IPS DF 6.9 (cell line): Measurements from ENCODE around the gene RND1.
"Not testable (repeated sequence)": the region's sequence is repeated elsewhere in the genome, so short reads cannot be mapped to it uniquely, and the experiment has no call there.

Experiments used
- DNase-seq: peaks from one replicate; pipeline ENCODE4 v3.0.0-alpha.2; 2013; ENCODE audit warnings: low read depth, low spot score
- H3K27ac ChIP-seq: one replicate; pipeline ENCODE4 v1.5.1; 2013; ENCODE audit warnings: low read length, control low read depth
- H3K27me3 ChIP-seq: 2 replicates; pipeline ENCODE4 v1.6.1; 2013; ENCODE audit warnings: mild to moderate bottlenecking, low read length; ENCODE audit not compliant: control insufficient read depth, insufficient read depth
- H3K36me3 ChIP-seq: 2 replicates; pipeline ENCODE4 v1.6.1; 2013; ENCODE audit warnings: low read length; ENCODE audit not compliant: control insufficient read depth, insufficient read depth
- H3K4me1 ChIP-seq: 2 replicates; pipeline ENCODE4 v1.6.1; 2013; ENCODE audit warnings: low read length; ENCODE audit not compliant: control insufficient read depth, insufficient read depth
- H3K4me3 ChIP-seq: 2 replicates; pipeline ENCODE4 v1.5.1; 2013; ENCODE audit warnings: mild to moderate bottlenecking, low read length
- H3K9me3 ChIP-seq: 2 replicates; pipeline ENCODE4 v1.6.1; 2013; ENCODE audit warnings: low read length, inconsistent platforms; ENCODE audit not compliant: control insufficient read depth, insufficient read depth
- WGBS: extraction: QIAGEN DNeasy Blood & Tissue Kit; methylation state at CpG from one replicate; pipeline ENCODE4 v1.1.7; 2013; ENCODE audit warnings: mixed read lengths, missing lambda C conversion rate; ENCODE audit not compliant: insufficient read length, insufficient coverage; 5-methylcytosine and 5-hydroxymethylcytosine counted together

The RND1 gene

DNA sequence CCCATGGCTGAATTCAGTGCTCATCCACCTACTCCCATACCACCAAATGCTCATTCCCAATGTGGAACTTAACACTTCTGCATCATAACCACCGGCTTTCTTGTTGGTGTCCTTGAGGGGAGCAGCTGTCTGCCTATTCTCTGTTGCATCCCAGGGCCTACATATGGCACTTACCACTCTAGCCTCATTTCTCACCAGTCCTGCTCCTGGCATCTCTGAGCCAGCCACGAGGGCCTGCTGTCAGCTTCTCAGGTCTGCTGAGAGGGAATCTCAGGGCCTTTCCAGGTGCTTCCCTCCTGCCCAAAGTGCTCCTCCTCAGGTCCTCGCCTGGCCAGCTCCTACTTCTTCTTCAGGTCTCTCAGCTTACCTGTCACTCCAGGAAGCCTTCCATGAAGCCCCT, 24.0 kb upstream of the RND1 start:
- no CpG with 5 or more reads among the region's 3 CpGs for WGBS
- no peak for DNase-seq
- H3K4me1 ChIP-seq = no peaks in the 10 kb centered on the region
- H3K9me3 ChIP-seq = no peaks in the 10 kb centered on the region
- no peak overlapping the region for H3K27ac ChIP-seq
- no peaks in the 10 kb centered on the region for H3K27me3 ChIP-seq
- no peaks in the 10 kb centered on the region for H3K36me3 ChIP-seq
- H3K4me3 ChIP-seq = no peak overlapping the region

DNA sequence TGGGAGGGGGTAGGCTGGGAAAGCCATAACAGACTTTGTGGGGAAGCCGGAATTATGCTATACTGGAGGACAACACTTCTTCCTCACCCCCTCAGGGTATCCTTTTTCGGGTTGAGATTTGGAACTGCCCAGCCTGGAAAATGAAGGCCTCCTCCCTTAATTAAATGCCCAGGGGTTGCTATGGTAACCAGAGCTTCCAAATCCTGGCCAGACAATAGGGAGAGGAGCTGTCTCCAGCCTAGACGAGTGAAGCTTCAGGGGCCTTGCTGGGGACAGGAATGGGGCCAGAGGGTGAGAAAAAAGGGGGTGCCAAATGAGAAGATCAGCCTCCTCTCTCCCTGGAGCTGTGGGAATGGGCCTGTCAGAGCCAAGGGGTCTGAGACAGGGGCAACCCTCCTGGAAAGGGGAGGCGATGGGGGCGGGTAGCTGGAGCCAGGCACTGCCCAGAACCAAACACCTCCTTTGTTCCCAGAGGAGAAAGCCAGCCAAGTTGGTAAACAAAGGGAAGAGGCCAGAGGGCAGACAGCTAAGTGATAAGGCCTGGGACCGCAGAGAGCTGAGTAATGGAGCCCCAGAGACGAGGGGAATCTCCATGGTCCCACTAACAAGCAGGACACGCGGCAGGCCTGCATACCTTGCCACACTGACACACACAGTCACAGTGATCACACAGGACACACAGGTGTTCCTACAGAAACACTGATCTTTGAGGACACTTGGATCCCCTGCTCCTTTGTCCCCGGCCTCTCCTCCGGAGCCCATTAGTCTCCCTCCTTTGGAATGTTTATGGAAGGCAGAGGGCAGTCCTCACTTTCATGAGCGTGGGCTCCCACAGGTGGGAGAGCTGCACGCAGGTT, 17.9 kb upstream of the RND1 start:
- Histone ChIP-seq H3K27ac (no peak overlapping the region), H3K9me3 (no peaks in the 10 kb centered on the region), H3K4me3 (no peak overlapping the region), H3K4me1 (peaks cover 5% of the 10 kb centered on the region; the same call in 1 of the 2 replicates), H3K36me3 (no peaks in the 10 kb centered on the region), H3K27me3 (no peaks in the 10 kb centered on the region)
- no CpG with 5 or more reads among the region's 13 CpGs for WGBS
- DNase-seq = no peak

DNA sequence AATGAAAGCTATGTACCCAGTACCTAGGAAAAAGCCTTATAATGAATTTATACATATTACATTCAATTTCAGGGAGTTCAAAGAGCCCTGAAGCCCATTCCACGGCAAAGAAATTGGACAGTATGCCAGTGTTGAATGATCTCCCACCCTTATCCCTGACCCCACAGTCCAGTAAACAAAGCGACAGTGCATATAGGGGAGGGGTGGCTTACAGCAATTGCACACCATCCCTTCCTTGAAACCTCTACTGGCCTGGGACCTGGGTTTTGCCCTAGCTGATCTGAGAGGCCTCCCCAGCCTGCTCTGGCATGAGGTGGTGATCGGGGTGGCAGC, 17.3 kb upstream of the RND1 start:
- WGBS = no CpG with 5 or more reads among the region's 3 CpGs
- no peak overlapping the region for H3K27ac ChIP-seq
- no peak overlapping the region for H3K4me3 ChIP-seq
- peaks cover 5% of the 10 kb centered on the region; the same call in 1 of the 2 replicates for H3K4me1 ChIP-seq
- no peak for DNase-seq
- no peaks in the 10 kb centered on the region for H3K36me3 ChIP-seq
- H3K27me3 ChIP-seq = no peaks in the 10 kb centered on the region
- H3K9me3 ChIP-seq = no peaks in the 10 kb centered on the region

DNA sequence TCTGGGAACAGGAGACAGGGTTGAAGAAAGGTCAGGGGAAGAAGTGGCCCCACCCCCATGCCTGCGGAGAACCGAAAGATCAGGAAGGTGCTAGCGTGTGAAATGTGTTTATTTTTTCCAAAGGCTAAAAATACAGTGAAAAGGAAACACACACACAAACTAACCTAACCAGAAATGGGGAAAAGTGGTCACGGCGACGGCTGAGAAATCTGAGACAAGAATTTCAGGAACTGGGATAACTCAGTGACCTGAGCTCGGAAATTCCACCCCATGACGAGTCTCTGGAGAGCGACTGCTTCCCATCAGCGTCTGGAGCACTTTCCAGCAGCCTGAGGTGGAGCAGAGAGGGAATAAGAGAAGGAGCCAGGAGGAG, 16.6 kb upstream of the RND1 start:
- no peaks in the 10 kb centered on the region for H3K9me3 ChIP-seq
- H3K4me1 ChIP-seq = peaks cover 5% of the 10 kb centered on the region; the same call in 1 of the 2 replicates
- no peaks in the 10 kb centered on the region for H3K36me3 ChIP-seq
- H3K27ac ChIP-seq = no peak overlapping the region
- H3K27me3 ChIP-seq = no peaks in the 10 kb centered on the region
- DNase-seq = no peak
- no CpG with 5 or more reads among the region's 10 CpGs for WGBS
- H3K4me3 ChIP-seq = no peak overlapping the region

DNA sequence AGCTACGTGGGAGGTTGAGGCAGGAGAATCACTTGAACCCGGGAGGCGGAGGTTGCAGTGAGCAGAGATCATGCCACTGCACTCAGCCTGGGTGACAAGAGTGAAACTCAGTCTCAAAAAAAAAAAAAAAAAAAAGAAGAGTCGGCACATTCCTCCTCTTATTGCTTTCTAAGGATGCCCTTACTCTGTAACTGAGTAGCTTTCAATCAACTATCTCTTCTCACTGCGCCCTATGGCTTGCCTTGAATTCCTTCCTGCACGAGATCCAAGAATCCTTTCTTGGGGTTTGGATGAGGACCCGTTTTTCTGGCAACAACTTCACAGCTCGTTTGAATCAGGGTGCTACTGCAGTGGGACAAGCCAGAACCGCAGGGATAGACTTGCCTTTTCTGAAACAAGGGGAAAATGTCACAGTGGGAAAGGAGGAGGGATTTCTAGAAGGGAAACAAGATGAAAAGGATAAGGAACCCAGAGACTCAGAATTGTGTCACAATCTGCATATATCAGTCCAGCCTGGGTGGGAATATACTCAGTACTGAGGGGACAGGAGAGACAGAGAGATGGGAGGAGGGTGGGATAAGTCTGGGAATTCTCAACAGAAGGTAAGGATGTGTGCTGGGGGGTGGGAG, 16.1 kb upstream of the RND1 start:
- H3K4me3 ChIP-seq = no peak overlapping the region
- H3K27ac ChIP-seq = no peak overlapping the region
- H3K27me3 ChIP-seq = no peaks in the 10 kb centered on the region
- WGBS = no CpG with 5 or more reads among the region's 9 CpGs
- H3K36me3 ChIP-seq = no peaks in the 10 kb centered on the region
- DNase-seq = no peak
- no peaks in the 10 kb centered on the region for H3K9me3 ChIP-seq
- peaks cover 5% of the 10 kb centered on the region; the same call in 1 of the 2 replicates for H3K4me1 ChIP-seq

DNA sequence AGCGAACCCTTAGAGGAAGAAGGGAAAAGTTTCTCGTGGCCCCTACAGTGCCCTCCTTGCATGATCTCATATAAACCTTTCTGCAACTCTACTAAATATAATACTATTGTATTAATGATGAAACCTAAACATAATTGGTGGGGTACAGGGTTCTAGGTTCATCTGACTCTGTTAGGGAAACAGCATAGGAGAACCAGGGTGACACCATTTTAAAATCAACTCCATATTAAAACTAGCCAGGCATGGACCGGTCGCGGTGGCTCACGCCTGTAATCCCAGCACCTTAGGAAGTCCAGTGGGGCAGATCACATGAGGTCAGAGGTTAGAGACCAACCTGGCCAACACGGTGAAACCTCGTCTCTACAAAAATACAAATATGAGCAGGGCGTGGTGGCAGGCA, 15.0 kb upstream of the RND1 start:
- peaks cover 5% of the 10 kb centered on the region; the same call in 1 of the 2 replicates for H3K4me1 ChIP-seq
- H3K27ac ChIP-seq = no peak overlapping the region
- no peaks in the 10 kb centered on the region for H3K9me3 ChIP-seq
- DNase-seq = no peak
- no peaks in the 10 kb centered on the region for H3K27me3 ChIP-seq
- WGBS = no CpG with 5 or more reads among the region's 9 CpGs
- H3K4me3 ChIP-seq = no peak overlapping the region
- no peaks in the 10 kb centered on the region for H3K36me3 ChIP-seq

DNA sequence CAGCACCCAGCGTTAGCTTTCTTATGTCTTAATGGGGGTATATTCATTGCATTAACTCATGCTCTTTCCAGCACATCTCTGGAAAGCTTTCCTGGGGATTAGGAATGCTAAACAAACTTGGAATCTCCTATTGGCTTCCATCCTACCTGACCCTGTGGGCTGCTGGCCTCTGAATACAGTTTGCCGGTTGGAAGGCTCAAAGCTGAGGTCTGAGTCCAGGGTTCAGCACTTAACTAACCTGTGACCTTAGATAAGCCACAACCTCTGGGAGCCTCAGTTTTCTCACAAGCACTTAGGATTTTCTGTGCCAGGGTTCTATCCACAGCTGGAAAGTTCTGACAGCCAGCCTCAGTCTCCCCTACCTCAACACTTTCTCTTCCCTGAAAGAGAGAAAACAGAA, 12.9 kb upstream of the RND1 start:
- H3K4me1 ChIP-seq = peaks cover 1% of the 10 kb centered on the region; the same call in 1 of the 2 replicates
- no peak overlapping the region for H3K4me3 ChIP-seq
- H3K36me3 ChIP-seq = no peaks in the 10 kb centered on the region
- H3K9me3 ChIP-seq = no peaks in the 10 kb centered on the region
- H3K27ac ChIP-seq = no peak overlapping the region
- DNase-seq = no peak
- H3K27me3 ChIP-seq = no peaks in the 10 kb centered on the region
- WGBS = no CpG with 5 or more reads among the region's 2 CpGs

DNA sequence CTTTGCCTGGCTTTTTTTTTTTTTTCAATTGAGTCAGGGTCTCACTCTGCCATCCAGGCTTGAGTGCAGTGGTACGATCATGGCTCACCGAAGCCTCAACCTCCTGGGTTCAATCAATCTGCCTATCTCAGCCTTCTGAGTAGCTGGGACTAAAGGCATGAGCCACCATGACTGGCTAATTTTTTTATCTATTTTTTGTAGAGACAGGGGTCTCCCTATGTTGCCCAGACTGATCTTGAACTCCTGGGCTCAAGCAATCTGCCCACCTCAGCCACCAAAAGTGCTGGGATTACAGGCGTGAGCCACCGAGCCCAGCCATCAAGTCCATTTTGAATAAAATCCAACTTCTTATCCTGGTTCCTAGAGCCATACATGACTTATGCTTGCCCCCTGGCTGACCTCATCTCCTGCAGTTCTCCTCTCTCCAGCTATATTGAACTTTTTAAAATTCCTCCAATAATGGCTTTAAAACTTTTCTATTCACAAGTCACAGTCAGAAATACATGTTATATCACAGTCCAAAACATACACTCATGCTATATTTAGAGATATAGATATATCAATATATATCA, 10.4 kb upstream of the RND1 start:
- 0 out of 2 replicates have a peak, but pooled peaks cover 1% of the 10 kb centered on the region for H3K4me1 ChIP-seq
- H3K4me3 ChIP-seq = no peak overlapping the region
- no peak for DNase-seq
- no peaks in the 10 kb centered on the region for H3K36me3 ChIP-seq
- H3K27me3 ChIP-seq = no peaks in the 10 kb centered on the region
- H3K9me3 ChIP-seq = no peaks in the 10 kb centered on the region
- no peak overlapping the region for H3K27ac ChIP-seq
- no CpG with 5 or more reads among the region's 4 CpGs for WGBS

DNA sequence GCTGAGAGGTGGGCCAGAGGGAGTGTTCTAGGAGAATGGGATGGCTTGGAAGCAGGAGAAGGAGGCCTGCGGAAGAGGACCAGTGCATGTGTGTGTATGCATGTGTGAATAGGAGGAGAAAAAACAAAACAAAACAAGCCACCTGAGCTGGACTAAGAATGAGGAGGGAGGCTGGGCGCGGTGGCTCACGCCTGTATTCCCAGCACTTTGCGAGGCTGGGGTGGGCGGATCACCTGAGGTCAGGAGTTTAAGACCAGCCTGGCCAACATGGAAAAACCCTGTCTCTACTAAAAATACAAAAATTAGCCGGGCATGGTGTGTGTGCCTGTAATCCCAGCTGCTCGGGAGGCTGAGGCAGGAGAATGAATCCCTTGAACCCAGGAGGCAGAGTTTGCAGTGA, 7.9 kb upstream of the RND1 start:
- not testable (repeated sequence) for H3K4me3 ChIP-seq, H3K27me3 ChIP-seq, H3K4me1 ChIP-seq, DNase-seq, H3K36me3 ChIP-seq, H3K9me3 ChIP-seq, H3K27ac ChIP-seq
- WGBS = no CpG with 5 or more reads among the region's 8 CpGs

DNA sequence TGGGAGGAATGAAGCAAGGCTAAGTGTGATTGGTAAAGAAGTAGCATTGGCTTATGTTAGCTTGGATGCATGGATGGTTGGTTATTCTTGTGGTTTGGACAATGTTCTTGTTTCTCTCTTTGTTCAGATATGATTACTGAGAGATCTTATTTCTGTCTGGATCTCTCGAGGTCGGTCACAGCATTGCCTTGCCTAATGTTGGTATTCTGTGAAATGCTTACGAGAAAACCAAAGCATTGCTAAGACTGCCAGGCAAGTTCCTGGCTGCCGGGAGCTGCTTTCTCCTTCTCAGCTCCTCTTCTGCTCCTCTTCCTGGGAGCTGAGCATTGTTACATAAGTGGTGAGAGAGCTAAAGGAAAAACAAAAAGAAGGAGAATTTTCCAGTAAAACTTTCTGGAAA, 7.4 kb upstream of the RND1 start:
- Histone ChIP-seq H3K4me3 (no peak overlapping the region), H3K36me3 (no peaks in the 10 kb centered on the region), H3K27ac (no peak overlapping the region), H3K27me3 (no peaks in the 10 kb centered on the region), H3K9me3 (no peaks in the 10 kb centered on the region), H3K4me1 (0 out of 2 replicates have a peak, but pooled peaks cover 1% of the 10 kb centered on the region)
- DNase-seq = no peak
- WGBS = no CpG with 5 or more reads among the region's 4 CpGs
